AG09309 (cell line): ENCODE data around the gene CDK8.

Experiments
- DNase-seq: peaks from one replicate; pipeline ENCODE4 v3.0.0-alpha.2; 2010; ENCODE audit warnings: low read depth
- H3K4me3 ChIP-seq: 2 replicates; pipeline ENCODE4 v1.5.1; 2011; ENCODE audit warnings: mild to moderate bottlenecking, low read depth, low read length, moderate library complexity; ENCODE audit not compliant: control insufficient read depth
- CTCF ChIP-seq: IDR thresholded peaks from 2 replicates; pipeline ENCODE4 v1.5.1; 2011; ENCODE audit warnings: mild to moderate bottlenecking, low read depth, low read length, inconsistent platforms; ENCODE audit not compliant: insufficient read depth, control insufficient read depth; ENCODE audit errors: missing control alignments

CDK8 gene

DNA sequence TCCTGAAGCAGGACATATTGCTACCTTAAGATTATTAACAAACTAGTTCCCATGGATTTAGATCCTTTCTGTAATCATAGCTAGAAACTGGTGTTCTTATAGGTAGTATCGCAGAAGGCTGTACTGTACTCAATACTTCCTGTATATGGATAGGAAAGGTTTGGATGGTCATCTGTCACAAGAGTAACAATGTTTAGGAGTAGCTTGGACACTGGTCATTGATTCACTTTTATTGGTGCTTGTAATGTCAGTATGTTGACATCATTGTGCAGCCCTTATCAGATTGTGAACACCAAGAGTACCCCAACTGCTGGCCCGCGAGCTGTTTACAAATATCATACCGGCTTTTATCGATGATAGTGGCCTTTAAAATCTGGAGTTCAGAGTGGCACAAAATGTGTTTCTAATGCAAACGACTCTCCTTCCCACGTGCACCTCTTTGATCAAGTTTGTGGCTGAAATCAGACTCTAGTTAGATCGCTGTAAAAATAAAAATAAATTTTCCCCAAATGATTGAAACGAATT lies 605 bp upstream of the CDK8 start:
- H3K4me3 ChIP-seq: peak overlapping the region; percentile 52
- no peak for DNase-seq
- TF ChIP-seq CTCF: no peak

DNA sequence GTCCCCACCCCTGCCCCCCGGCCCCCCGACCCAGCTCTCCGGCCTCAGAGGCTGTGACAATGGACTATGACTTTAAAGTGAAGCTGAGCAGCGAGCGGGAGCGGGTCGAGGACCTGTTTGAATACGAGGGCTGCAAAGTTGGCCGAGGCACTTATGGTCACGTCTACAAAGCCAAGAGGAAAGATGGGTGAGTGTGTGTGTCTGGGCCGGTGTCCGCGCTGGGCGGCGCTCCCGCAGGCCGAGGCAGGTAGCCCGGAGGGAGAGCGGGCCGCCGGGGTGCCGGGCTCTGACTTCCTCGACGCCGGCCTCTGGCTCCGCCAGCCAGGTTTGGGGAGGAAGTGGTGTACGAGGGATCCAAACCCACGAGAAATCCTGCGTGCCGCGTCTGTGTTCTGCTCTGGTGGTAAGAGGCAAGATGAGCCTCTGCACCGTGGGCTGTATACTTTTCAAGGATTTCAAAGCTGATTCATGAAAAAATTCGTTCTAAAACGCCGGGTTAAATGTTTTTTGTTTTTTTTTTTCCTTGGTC lies 718 bp downstream of the CDK8 start:
- TF ChIP-seq CTCF: no peak
- peak overlapping the region; percentile 52 for H3K4me3 ChIP-seq
- no peak for DNase-seq

DNA sequence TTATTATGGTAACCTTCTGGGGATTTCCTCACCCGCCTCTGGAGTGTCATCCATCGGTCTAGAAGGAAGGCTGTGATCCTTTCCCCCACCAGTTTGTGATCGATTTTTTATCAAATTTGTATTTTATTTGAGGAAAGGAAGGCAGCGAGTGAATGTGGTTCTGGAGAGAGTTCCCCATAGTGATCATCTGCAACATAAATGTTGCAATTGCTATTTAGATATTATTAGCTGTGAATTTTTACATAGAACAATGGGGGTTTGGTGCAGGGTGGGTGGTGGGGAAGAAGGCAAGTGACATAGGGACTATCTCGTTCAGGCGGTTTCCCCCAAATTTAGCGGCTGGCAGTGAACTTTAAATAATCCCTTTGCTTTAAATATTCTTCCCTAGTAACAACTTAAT lies 1.2 kb downstream of the CDK8 start:
- peak overlapping the region; percentile 52 for H3K4me3 ChIP-seq
- TF ChIP-seq CTCF: no peak
- no peak for DNase-seq

- H3K4me3 ChIP-seq: no peak overlapping the region; the same call in 1 of the 2 replicates
- peak; percentile 16 for TF ChIP-seq CTCF
- no peak for DNase-seq
Observed at GRCh38 chr13:26255691-26256277, 1.9 kb downstream of the CDK8 start.

GRCh38 chr13:26257049-26257448 lies 3.1 kb downstream of the CDK8 start:
- TF ChIP-seq CTCF: no peak
- H3K4me3 ChIP-seq: no peak overlapping the region
- no peak for DNase-seq

DNA sequence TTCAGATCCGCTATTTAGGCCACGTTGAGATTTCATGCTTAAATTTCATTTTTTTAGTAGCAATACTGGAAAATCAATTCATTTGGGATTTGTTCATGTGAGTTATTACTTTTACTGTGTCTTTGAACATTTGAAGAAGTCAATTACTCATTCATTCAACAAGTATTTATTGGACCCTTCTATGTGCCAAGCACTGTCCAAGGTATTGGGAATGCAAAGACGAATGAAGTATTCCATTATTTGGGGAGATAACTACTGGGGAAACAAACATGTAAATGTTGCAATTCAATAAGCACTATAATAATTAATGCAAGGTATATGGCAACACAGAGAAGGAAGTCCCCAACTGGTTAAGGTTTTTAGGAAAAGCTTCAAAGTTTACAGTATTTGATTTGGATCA lies 5.7 kb downstream of the CDK8 start:
- TF ChIP-seq CTCF: no peak
- no peak for DNase-seq
- no peak overlapping the region for H3K4me3 ChIP-seq
